Calu3 (cell line): ENCODE data around the gene TRIP11. TPM values are rescaled to one million over a fixed set of nuclear protein-coding genes. Genes with fewer than 3 reads are reported as not detected.

Experiments
- BruUV-seq: library from RNA; stranded (reverse); fragments of 400-500 nt; replicated peaks from 2 replicates; lab custom pipeline; 2021; lab: Mats Ljungman, UMichigan
- CTCF ChIA-PET: fragments of 300-600 bp; sonication (Branson Sonifier 250); formaldehyde crosslinking; loops from one replicate; lab custom pipeline; 2022; ENCODE audit warnings: antibody characterized with exemption; lab: Charles Lee
- DNase-seq: peaks from one replicate; pipeline ENCODE4 v3.0.0; 2022
- H3K27ac Mint-ChIP-seq: one replicate; pipeline ENCODE4 v1.8.0; 2022; ENCODE audit warnings: mixed read lengths; ENCODE audit not compliant: unreplicated experiment
- H3K27me3 Mint-ChIP-seq: one replicate; pipeline ENCODE4 v1.8.0; 2022; ENCODE audit warnings: mixed read lengths; ENCODE audit not compliant: unreplicated experiment
- H3K36me3 Mint-ChIP-seq: one replicate; pipeline ENCODE4 v1.8.0; 2022; ENCODE audit warnings: mild to moderate bottlenecking, moderate library complexity, mixed read lengths; ENCODE audit not compliant: insufficient read depth, unreplicated experiment
- H3K4me1 Mint-ChIP-seq: one replicate; pipeline ENCODE4 v1.8.0; 2022; ENCODE audit warnings: mild to moderate bottlenecking, low read depth, mixed read lengths; ENCODE audit not compliant: unreplicated experiment
- H3K4me3 Mint-ChIP-seq: one replicate; pipeline ENCODE4 v1.8.0; 2022; ENCODE audit warnings: mild to moderate bottlenecking, low read depth, moderate library complexity, mixed read lengths; ENCODE audit not compliant: unreplicated experiment
- H3K9me3 Mint-ChIP-seq: one replicate; pipeline ENCODE4 v1.8.0; 2022; ENCODE audit warnings: low read depth, mixed read lengths; ENCODE audit not compliant: unreplicated experiment
- intact Hi-C: fragments of 100-400 bp; cut with micrococcal nuclease; formaldehyde crosslinking; loops from one replicate; pipeline ENCODE4 v1.10.0; 2022; ENCODE audit not compliant: unreplicated experiment
- total RNA-seq: library from RNA; stranded (reverse); gene quantifications from 2 replicates; pipeline ENCODE4 v1.2.3, GENCODE V29; 2022
- TF ChIP-seq, protein P1 (sequence below): fragments of 200-600 bp; IDR thresholded peaks from one replicate; pipeline ENCODE4 v1.8.0; 2022; ENCODE audit warnings: antibody characterized with exemption; ENCODE audit not compliant: unreplicated experiment

Gene TRIP11
- total RNA-seq, 1 experiment from 2014 or later, result 50.2 TPM

DNA sequence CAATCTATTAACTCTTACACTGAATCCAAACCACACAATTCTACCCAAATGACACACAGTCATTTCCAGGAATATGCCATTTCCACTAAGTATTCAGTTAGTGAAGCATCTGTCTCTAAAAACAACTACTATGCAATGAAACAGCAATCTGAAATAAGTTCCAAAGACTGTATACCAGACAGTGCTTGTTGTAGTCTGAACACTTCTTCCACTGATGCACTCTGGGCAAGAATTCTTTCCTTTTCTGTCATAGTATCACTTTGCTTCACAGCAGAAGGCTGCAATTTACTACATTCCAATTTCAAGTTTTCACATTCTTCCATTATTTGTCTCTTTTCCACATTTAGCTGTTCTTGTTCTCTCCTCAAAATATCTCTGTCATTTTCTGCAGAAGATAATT is 25.8 kb downstream of the TRIP11 start:
- TF ChIP-seq, protein P1, sequence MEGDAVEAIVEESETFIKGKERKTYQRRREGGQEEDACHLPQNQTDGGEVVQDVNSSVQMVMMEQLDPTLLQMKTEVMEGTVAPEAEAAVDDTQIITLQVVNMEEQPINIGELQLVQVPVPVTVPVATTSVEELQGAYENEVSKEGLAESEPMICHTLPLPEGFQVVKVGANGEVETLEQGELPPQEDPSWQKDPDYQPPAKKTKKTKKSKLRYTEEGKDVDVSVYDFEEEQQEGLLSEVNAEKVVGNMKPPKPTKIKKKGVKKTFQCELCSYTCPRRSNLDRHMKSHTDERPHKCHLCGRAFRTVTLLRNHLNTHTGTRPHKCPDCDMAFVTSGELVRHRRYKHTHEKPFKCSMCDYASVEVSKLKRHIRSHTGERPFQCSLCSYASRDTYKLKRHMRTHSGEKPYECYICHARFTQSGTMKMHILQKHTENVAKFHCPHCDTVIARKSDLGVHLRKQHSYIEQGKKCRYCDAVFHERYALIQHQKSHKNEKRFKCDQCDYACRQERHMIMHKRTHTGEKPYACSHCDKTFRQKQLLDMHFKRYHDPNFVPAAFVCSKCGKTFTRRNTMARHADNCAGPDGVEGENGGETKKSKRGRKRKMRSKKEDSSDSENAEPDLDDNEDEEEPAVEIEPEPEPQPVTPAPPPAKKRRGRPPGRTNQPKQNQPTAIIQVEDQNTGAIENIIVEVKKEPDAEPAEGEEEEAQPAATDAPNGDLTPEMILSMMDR, result no peak
- Mint-ChIP-seq H3K4me3 (no peak overlapping the region), H3K9me3 (no peaks in the 10 kb centered on the region), H3K36me3 (peaks cover 11% of the 10 kb centered on the region), H3K27ac (no peak overlapping the region), H3K4me1 (no peaks in the 10 kb centered on the region), H3K27me3 (no peaks in the 10 kb centered on the region)
- BruUV-seq, result no TSS peak
- DNase-seq, result no peak
- CTCF ChIA-PET, result interaction anchor here (0.7 kb wide), 1 partner anchor 1263 kb away, joined by 3 read pairs; no protein-coding TSS in a partner anchor
- intact Hi-C loops, result loop anchor here (10.0 kb wide), 1 partner anchor 189 kb away; no protein-coding TSS in a partner anchor

DNA sequence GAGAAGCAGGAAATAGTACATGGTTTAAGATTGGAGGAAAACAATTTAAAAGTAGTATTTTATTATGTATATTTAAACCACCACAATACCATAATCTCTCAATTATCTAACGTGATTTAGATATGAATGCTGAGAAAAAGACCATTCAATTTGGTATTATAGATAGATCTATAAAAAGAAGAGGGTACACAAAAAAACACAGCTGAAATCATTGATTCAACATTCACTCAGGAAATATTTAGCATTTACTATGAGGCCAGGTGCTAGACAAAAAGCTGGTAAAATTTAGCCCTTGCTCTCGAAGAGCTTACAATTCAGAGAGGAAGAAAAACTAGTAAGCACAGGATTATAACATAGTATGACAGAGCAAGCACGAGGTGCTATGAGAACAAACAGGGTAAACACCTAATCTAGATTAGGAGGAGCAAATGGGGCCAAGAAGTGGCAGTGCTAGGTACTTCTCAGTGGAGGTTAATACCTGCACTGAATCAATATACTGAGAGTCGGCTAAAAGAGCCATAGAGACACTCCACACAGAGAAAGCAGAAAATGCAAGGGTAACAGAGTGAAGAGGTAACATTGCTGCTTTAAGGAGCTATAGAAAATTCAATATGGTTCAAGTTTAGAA is 27.6 kb downstream of the TRIP11 start:
- H3K4me3 Mint-ChIP-seq, result no peak overlapping the region
- H3K36me3 Mint-ChIP-seq, result peaks cover 21% of the 10 kb centered on the region
- no peaks in the 10 kb centered on the region for H3K27me3 Mint-ChIP-seq
- CTCF ChIA-PET, result interaction anchor here (1.0 kb wide), 1 partner anchor 15 kb away, joined by 4 read pairs; no protein-coding TSS in a partner anchor
- no peak overlapping the region for H3K27ac Mint-ChIP-seq
- DNase-seq, result no peak
- BruUV-seq, result no TSS peak
- no peaks in the 10 kb centered on the region for H3K9me3 Mint-ChIP-seq
- H3K4me1 Mint-ChIP-seq, result no peaks in the 10 kb centered on the region
- intact Hi-C loops, result loop anchor here (10.0 kb wide), 1 partner anchor 187 kb away; no protein-coding TSS in a partner anchor
- TF ChIP-seq, protein P1, result no peak

DNA sequence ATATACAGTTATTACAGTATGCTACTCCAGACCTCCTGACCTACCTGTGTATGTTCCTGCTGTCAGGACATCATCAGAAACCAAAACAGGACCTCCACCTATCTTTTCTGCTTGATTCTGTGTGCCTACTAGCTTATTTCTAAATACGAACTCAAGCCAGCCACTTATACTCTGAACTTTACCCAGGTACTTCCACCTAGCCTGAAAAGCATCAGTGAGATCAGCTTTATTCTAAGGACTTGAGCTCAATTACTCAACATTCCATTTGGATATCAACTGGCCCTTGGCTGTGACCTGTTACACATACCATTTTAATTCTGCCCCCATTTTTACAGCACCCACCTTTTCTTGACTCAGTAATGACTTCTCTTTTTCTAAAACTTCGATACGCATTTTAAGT is 29.2 kb downstream of the TRIP11 start:
- intact Hi-C loops, result loop anchor here (10.0 kb wide), 1 partner anchor 186 kb away; no protein-coding TSS in a partner anchor
- peaks cover 22% of the 10 kb centered on the region for H3K36me3 Mint-ChIP-seq
- TF ChIP-seq, protein P1, result no peak
- no peaks in the 10 kb centered on the region for H3K27me3 Mint-ChIP-seq
- H3K4me1 Mint-ChIP-seq, result no peaks in the 10 kb centered on the region
- CTCF ChIA-PET, result no interaction called here
- BruUV-seq, result no TSS peak
- H3K27ac Mint-ChIP-seq, result no peak overlapping the region
- no peak overlapping the region for H3K4me3 Mint-ChIP-seq
- no peaks in the 10 kb centered on the region for H3K9me3 Mint-ChIP-seq
- no peak for DNase-seq

DNA sequence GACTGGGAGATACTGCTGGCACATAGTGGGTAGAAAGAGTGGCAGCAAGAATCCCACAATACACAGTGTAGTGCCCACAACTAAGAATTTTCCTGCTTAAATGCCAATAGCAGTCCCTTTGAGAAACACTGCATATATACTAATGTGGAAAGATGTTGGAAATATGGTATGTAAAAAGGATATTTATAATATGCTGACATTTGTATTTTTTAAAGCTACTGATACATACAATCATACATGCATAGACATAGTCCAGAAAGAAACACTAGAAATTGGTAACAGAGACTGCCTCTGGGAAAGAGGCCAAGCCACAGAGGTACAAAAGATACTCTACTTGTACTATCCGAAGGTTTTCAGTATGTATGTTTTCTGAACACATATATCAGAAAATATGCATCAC is 30.3 kb downstream of the TRIP11 start:
- intact Hi-C loops, result loop anchor here (10.0 kb wide), 1 partner anchor 185 kb away; no protein-coding TSS in a partner anchor
- CTCF ChIA-PET, result no interaction called here
- Mint-ChIP-seq H3K4me3 (no peak overlapping the region), H3K4me1 (no peaks in the 10 kb centered on the region), H3K27ac (no peak overlapping the region), H3K36me3 (peaks cover 29% of the 10 kb centered on the region), H3K9me3 (no peaks in the 10 kb centered on the region), H3K27me3 (no peaks in the 10 kb centered on the region)
- DNase-seq, result no peak
- TF ChIP-seq, protein P1, result no peak
- BruUV-seq, result no TSS peak
